ENCODE measurements around the gene FKBP14. TPM values are rescaled to one million over a fixed set of nuclear protein-coding genes. Genes with fewer than 3 reads are reported as not detected.

Gene FKBP14
- polyA plus RNA-seq, 1 of the 3 experiments (the other 2 are of a cell fraction), result 15.7 TPM

DNA sequence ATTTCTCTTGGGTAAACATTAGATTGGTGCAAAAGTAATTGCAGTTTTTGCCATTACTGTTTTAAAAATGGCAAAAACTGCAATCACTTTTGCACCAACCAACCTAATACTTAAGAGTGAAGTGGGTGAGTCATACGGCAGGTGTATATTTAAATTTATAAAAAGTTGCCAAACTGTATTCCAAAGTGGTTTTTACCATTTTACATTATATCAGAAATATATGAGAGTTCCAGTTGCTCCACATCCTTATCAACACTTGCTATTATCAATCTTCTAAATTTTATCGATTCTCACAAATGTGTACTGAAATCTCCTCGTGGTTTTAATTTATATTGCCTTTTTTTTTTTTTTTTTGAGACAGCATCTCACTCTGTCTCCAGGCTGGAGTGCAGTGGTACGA, 33.4 kb downstream of the FKBP14 start:
- DNase-seq, result no peak
- CTCF ChIA-PET, result interaction anchor here (0.8 kb wide), 1 partner anchor 357 kb away, joined by 3 read pairs; no protein-coding TSS in a partner anchor
- Histone ChIP-seq H3K36me3 (replicated peaks in 1 of 2; ENCODE audit: control insufficient read depth in 1 of 2, insufficient read depth in 2 of 2, low read length in 1 of 2) (peaks cover 0 to 11% of the 10 kb centered on the region in 2 experiments), H3K4me2 (no peak overlapping the region), H3K9me3 (peaks cover 34% of the 10 kb centered on the region), H3K9ac (no peak overlapping the region), H3K9me2 (no peaks in the 10 kb centered on the region), H3F3A (replicated peaks; ENCODE audit: insufficient read depth) (peaks cover 17% of the 10 kb centered on the region), H2AFZ (ENCODE audit: low read depth) (no peak overlapping the region), H3K79me2 (ENCODE audit: insufficient read depth) (peaks cover 23% of the 10 kb centered on the region), H4K20me1 (ENCODE audit: insufficient read depth) (no peaks in the 10 kb centered on the region), H3K4me3 (ENCODE audit: low read depth in 2 of 2, low read length in 1 of 2) (no peak overlapping the region), H3K27ac (ENCODE audit: low read depth in 2 of 2, low read length in 1 of 2) (no peak overlapping the region), H3K27me3 (ENCODE audit: insufficient read depth) (no peaks in the 10 kb centered on the region), H3K4me1 (ENCODE audit: control insufficient read depth in 1 of 2, insufficient read depth in 2 of 2, low read depth in 1 of 2, low read length in 1 of 2) (peaks cover 0 to 2% of the 10 kb centered on the region in 2 experiments; a peak in 1 of 4 replicates)
- POLR2A ChIA-PET, result interaction anchor here (0.7 kb wide), 1 partner anchor 307 kb away, joined by 3 read pairs; no protein-coding TSS in a partner anchor
- WGBS (ENCODE audit: low lambda C conversion rate), result 63% methylated on average over 4 of the region's 4 CpGs
- TF ChIP-seq, protein P1, sequence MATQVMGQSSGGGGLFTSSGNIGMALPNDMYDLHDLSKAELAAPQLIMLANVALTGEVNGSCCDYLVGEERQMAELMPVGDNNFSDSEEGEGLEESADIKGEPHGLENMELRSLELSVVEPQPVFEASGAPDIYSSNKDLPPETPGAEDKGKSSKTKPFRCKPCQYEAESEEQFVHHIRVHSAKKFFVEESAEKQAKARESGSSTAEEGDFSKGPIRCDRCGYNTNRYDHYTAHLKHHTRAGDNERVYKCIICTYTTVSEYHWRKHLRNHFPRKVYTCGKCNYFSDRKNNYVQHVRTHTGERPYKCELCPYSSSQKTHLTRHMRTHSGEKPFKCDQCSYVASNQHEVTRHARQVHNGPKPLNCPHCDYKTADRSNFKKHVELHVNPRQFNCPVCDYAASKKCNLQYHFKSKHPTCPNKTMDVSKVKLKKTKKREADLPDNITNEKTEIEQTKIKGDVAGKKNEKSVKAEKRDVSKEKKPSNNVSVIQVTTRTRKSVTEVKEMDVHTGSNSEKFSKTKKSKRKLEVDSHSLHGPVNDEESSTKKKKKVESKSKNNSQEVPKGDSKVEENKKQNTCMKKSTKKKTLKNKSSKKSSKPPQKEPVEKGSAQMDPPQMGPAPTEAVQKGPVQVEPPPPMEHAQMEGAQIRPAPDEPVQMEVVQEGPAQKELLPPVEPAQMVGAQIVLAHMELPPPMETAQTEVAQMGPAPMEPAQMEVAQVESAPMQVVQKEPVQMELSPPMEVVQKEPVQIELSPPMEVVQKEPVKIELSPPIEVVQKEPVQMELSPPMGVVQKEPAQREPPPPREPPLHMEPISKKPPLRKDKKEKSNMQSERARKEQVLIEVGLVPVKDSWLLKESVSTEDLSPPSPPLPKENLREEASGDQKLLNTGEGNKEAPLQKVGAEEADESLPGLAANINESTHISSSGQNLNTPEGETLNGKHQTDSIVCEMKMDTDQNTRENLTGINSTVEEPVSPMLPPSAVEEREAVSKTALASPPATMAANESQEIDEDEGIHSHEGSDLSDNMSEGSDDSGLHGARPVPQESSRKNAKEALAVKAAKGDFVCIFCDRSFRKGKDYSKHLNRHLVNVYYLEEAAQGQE (IDR thresholded peaks at IDR 0.05; ENCODE audit: low read depth, low read length), result no peak
- TF ChIP-seq, protein P2, sequence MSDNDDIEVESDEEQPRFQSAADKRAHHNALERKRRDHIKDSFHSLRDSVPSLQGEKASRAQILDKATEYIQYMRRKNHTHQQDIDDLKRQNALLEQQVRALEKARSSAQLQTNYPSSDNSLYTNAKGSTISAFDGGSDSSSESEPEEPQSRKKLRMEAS (IDR thresholded peaks at IDR 0.05; ENCODE audit: low read depth), result no peak
- TF ChIP-seq RXRA (IDR thresholded peaks at IDR 0.05; ENCODE audit: borderline replicate concordance, low read depth) (no peak), EP300 (IDR thresholded peaks at IDR 0.05; ENCODE audit: borderline replicate concordance in 1 of 2, low read depth in 1 of 2, low read length in 1 of 2) (no peak), FOXJ3 (CRISPR knock-in tag; IDR thresholded peaks at IDR 0.05) (no peak), RCOR1 (IDR thresholded peaks at IDR 0.05; ENCODE audit: low read length) (no peak), FOSL2 (IDR thresholded peaks at IDR 0.05; ENCODE audit: borderline replicate concordance, low read depth) (no peak), MEF2A (IDR thresholded peaks at IDR 0.05; ENCODE audit: borderline replicate concordance, low read depth) (no peak)

DNA sequence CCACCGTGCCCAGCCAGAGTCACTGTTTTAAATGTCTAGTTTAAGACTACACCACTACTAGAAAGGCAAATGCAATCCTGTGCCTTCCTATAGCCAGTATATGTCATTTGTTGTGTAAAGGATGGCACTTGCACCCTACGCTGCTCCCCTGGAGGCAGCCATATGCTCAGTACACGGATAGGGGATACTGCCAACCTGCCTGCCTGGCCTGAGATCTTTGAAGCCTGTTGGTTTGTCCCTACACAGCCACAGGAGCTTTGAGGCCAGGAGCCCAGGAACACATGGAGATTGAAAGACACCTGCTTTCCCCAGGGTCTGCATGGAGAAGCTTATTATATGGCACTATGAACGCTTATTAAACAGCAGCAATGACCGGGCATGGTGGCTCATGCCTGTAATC, 34.6 kb downstream of the FKBP14 start:
- no peak for DNase-seq
- 94% methylated on average over 5 of the region's 5 CpGs for WGBS (ENCODE audit: low lambda C conversion rate)
- Histone ChIP-seq H2AFZ (ENCODE audit: low read depth) (no peak overlapping the region), H3K9me2 (no peaks in the 10 kb centered on the region), H3K9me3 (peaks cover 34% of the 10 kb centered on the region), H3K79me2 (ENCODE audit: insufficient read depth) (peaks cover 32% of the 10 kb centered on the region), H3K4me1 (ENCODE audit: control insufficient read depth in 1 of 2, insufficient read depth in 2 of 2, low read depth in 1 of 2, low read length in 1 of 2) (peaks cover 6 to 9% of the 10 kb centered on the region in 2 experiments; a peak in 2 of 4 replicates), H3K27ac (ENCODE audit: low read depth in 2 of 2, low read length in 1 of 2) (no peak overlapping the region), H4K20me1 (ENCODE audit: insufficient read depth) (no peaks in the 10 kb centered on the region), H3K4me3 (ENCODE audit: low read depth in 2 of 2, low read length in 1 of 2) (no peak overlapping the region), H3K9ac (no peak overlapping the region), H3K36me3 (replicated peaks in 1 of 2; ENCODE audit: control insufficient read depth in 1 of 2, insufficient read depth in 2 of 2, low read length in 1 of 2) (peaks cover 0 to 8% of the 10 kb centered on the region in 2 experiments), H3K4me2 (no peak overlapping the region), H3F3A (replicated peaks; ENCODE audit: insufficient read depth) (peaks cover 29% of the 10 kb centered on the region), H3K27me3 (ENCODE audit: insufficient read depth) (no peaks in the 10 kb centered on the region)
- CTCF ChIA-PET, result interaction anchor here (0.9 to 1.0 kb wide), 2 partner anchors 11 to 15 kb away, joined by 3 read pairs; no protein-coding TSS in a partner anchor
- POLR2A ChIA-PET, result no interaction called here
- no peak for TF ChIP-seq TCF12 (IDR thresholded peaks at IDR 0.05)
- no peak for TF ChIP-seq GABPA (IDR thresholded peaks at IDR 0.05; ENCODE audit: low read depth)
- no peak for TF ChIP-seq MXI1 (IDR thresholded peaks at IDR 0.05; ENCODE audit: low read depth, low read length)
- TF ChIP-seq FOSL2 (IDR thresholded peaks at IDR 0.05; ENCODE audit: borderline replicate concordance, low read depth), result no peak
- TF ChIP-seq, protein P3, sequence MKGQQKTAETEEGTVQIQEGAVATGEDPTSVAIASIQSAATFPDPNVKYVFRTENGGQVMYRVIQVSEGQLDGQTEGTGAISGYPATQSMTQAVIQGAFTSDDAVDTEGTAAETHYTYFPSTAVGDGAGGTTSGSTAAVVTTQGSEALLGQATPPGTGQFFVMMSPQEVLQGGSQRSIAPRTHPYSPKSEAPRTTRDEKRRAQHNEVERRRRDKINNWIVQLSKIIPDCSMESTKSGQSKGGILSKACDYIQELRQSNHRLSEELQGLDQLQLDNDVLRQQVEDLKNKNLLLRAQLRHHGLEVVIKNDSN (IDR thresholded peaks at IDR 0.05; ENCODE audit: borderline replicate concordance, low read depth), result no peak
- TF ChIP-seq, protein P1 (IDR thresholded peaks at IDR 0.05; ENCODE audit: low read depth, low read length), result no peak
- TF ChIP-seq POLR2AphosphoS5 (IDR thresholded peaks at IDR 0.05; ENCODE audit: low read depth, low read length), result no peak
- no peak for TF ChIP-seq FOXJ3 (CRISPR knock-in tag; IDR thresholded peaks at IDR 0.05)
- no peak for TF ChIP-seq TAF1 (IDR thresholded peaks at IDR 0.05; ENCODE audit: borderline replicate concordance, low read depth, low read length)
- no peak for TF ChIP-seq JUND (IDR thresholded peaks at IDR 0.05)
- TF ChIP-seq, protein P4, sequence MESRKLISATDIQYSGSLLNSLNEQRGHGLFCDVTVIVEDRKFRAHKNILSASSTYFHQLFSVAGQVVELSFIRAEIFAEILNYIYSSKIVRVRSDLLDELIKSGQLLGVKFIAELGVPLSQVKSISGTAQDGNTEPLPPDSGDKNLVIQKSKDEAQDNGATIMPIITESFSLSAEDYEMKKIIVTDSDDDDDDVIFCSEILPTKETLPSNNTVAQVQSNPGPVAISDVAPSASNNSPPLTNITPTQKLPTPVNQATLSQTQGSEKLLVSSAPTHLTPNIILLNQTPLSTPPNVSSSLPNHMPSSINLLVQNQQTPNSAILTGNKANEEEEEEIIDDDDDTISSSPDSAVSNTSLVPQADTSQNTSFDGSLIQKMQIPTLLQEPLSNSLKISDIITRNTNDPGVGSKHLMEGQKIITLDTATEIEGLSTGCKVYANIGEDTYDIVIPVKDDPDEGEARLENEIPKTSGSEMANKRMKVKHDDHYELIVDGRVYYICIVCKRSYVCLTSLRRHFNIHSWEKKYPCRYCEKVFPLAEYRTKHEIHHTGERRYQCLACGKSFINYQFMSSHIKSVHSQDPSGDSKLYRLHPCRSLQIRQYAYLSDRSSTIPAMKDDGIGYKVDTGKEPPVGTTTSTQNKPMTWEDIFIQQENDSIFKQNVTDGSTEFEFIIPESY (IDR thresholded peaks at IDR 0.05; ENCODE audit: borderline replicate concordance, low read depth), result no peak
- no peak for TF ChIP-seq RFX5 (IDR thresholded peaks at IDR 0.05; ENCODE audit: low read length)
- TF ChIP-seq EP300 (IDR thresholded peaks at IDR 0.05; ENCODE audit: borderline replicate concordance in 1 of 2, low read depth in 1 of 2, low read length in 1 of 2), result no peak

All from SK-N-SH (cell line).